Fibroblast of the aortic adventitia (primary cell): ENCODE results near the gene POLR2F. TPM values are rescaled to one million over a fixed set of nuclear protein-coding genes. Genes with fewer than 3 reads are reported as not detected.

Experiments used
- DNase-seq: peaks from one replicate; pipeline ENCODE4 v3.0.0-alpha.2; 2010; ENCODE audit warnings: low read depth
- H3K4me3 ChIP-seq: 2 replicates; pipeline ENCODE4 v1.5.1; 2011; ENCODE audit warnings: low read depth, mild to moderate bottlenecking, control low read depth, low read length, moderate library complexity
- CTCF ChIP-seq: IDR thresholded peaks from 2 replicates; pipeline ENCODE4 v1.5.1; 2011; ENCODE audit warnings: mild to moderate bottlenecking, low read length, control low read depth, inconsistent platforms; ENCODE audit not compliant: insufficient read depth
- total RNA-seq: library from RNA; depleted of rRNA; stranded (reverse); fragments of >200 nt; gene quantifications from 2 replicates; pipeline ENCODE4 v1.2.3, GENCODE V29; 2012; ENCODE audit warnings: low replicate concordance

The POLR2F gene
- total RNA-seq, 1 donor, result 18.3 TPM

DNA sequence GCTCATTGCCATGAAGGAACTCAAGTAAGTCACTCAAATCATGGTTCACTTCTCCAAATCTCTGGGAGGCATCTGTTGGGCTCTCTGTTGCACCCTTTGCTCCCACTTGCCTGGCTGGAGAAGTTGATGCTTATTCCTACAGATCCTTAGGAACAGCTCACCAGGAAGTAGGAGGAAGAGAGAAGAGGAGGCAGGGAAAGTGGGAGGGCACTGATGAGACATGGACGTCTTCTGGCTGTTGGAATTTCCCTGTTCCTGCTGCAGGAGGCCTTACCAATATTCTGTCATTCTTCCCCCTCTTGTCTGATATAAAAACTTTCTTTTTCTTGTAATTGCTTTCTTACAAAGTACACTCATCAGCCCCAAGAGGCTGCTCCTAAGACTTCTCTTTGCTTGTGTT lies 13.6 kb downstream of the POLR2F start:
- H3K4me3 ChIP-seq, result no peak overlapping the region
- no peak for TF ChIP-seq CTCF
- DNase-seq, result no peak

DNA sequence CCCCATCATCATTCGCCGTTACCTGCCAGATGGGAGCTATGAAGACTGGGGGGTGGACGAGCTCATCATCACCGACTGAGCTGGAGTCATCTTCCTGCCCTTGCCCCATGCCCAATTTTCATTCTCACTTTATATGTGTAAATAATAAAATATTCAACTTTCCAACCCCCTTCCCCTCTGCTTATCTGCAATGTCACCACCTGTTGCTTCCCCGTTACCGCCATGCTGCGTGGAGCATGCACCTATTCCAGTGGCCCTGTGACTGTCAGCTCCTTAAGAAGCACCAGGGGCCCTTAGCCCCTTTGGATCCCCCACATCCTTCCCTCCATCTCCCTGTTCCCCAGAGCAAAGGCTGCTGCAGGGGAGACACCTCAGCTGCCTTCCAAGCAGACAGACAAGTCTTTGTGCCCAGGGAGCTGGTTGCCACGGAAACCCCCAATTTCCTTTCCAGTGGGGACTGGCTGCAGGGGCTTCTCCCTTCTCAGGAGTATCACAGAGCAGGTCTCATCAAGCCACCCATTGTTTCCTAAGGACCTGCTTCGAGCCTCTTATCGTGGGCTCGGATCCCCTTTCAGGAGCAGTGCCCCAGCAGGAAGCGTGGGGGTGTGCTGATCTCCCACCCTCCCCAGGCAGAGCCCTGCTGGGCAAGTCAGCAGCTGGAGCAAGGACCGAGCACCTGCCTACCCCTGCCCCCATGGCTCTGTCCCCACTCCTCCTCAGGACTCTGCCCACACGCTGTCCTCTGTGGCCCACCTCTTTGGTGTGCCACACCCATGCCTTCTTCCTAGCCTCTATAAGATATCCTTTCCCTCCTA lies 14.3 kb downstream of the POLR2F start:
- no peak for TF ChIP-seq CTCF
- no peak overlapping the region for H3K4me3 ChIP-seq
- DNase-seq, result no peak

DNA sequence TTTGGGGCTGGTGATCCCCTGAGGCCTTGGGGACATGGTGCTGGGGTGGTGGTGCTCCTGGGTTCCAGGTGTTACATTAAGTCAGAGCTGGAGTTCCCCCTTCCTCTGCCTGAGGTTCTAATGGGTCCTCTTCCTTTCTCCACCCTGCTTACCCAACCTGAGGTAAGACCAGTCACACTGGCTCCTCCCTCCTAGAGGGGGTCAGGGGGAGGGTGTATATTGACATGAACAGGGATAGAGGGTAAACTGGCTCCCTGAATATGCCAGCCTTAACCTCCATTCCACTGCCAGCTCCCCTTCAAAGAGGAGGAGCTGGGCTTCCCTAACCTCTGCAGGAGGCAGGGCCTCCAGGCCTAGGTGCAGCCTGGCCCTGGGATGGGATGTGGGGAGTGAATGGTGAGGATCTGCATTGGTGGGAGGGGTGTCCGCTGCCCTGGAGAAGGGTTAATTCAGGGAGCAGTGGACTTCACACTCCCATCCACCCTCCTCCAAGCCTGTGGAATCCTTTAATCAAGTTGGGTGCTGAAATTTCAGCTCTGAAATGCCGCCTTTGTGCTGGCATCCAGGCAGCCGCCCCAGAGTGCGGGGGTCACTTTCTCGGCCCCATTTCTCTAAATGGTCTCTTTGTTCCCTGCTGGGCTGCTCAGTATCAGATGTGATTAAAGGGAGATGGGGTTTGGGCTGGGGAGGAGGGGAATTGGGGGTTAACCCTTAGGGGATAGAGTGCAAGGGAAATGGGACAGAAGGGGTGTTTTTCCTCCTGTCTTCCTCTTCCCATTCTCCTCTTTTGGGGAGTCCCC lies 15.2 kb downstream of the POLR2F start:
- TF ChIP-seq CTCF, result no peak
- H3K4me3 ChIP-seq, result no peak overlapping the region
- DNase-seq, result no peak

DNA sequence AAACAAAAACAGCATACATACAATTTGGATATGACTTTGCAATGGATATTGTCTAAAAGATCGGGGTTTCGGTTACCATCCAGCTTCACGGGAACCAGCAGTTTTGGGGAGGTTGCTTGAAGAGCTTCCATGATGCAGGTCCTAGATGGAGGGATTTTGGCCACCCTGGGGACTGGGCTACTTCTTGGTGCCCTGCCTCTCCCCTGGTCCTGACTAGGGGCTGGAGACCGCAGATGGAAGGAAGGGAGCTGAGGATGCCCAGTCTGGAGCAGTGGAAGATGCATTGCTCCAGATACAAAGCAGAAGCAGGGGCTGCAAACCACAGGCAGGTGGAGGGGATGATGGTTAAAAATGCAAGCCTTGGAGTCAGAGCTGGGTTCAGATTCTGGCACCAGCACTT lies 17.4 kb downstream of the POLR2F start:
- no peak for DNase-seq

GRCh38 chr22:37971475-37972434 lies 18.3 kb downstream of the POLR2F start:
- no peak for DNase-seq
- TF ChIP-seq CTCF, result no peak
- no peak overlapping the region for H3K4me3 ChIP-seq

More for the DNA sequence above, 17.4 kb downstream of the POLR2F start:
- no peak overlapping the region for H3K4me3 ChIP-seq
- no peak for TF ChIP-seq CTCF

- no peak for TF ChIP-seq CTCF
- DNase-seq, result no peak
- no peak overlapping the region for H3K4me3 ChIP-seq
These were observed 19.0 kb downstream of the POLR2F start for GRCh38 chr22:37972527-37972926.
